Testis (tissue), 2 donors: ENCODE measurements around the gene C2CD4D.

Source experiments
- CTCF ChIP-seq, 3 experiments: fragments of 450-650 bp in 2 of 3; fragments of 200-600 bp in 1 of 3; sonication (generic) in 1 of 3; IDR thresholded peaks; one replicate each; pipeline ENCODE4 v1.5.1; 2016 to 2019; ENCODE audit warnings: antibody characterized with exemption in 3 of 3, mild to moderate bottlenecking in 2 of 3, moderate library complexity in 1 of 3
- POLR2A ChIP-seq: fragments of 450-650 bp; IDR thresholded peaks from one replicate; pipeline ENCODE4 v1.6.1; 2017; ENCODE audit warnings: antibody characterized with exemption, mild to moderate bottlenecking, moderate library complexity

- TF ChIP-seq CTCF (IDR thresholded peaks at IDR 0.05) (no peak), POLR2A (no peak)
Observed at GRCh38 chr1:151807131-151807530, 32.5 kb downstream of the C2CD4D start.
